HG03108 (cell line): ENCODE measurements around the gene RAMACL.

Experiments used
- ATAC-seq: cut with Tn5 transposase; IDR thresholded peaks from one replicate; pipeline ENCODE4 v1.9.1; 2021; ENCODE audit warnings: moderate library complexity; ENCODE audit not compliant: unreplicated experiment

The RAMACL gene

GRCh38 chr6:166618251-166618650, 31.8 kb upstream of the RAMACL start:
- no peak for ATAC-seq

- no peak for ATAC-seq
These were observed 30.9 kb upstream of the RAMACL start for GRCh38 chr6:166617359-166617758.

GRCh38 chr6:166616261-166617238, 30.1 kb upstream of the RAMACL start:
- ATAC-seq, result no peak

- no peak for ATAC-seq
These were observed 28.7 kb upstream of the RAMACL start for GRCh38 chr6:166615059-166615770.

- ATAC-seq, result no peak
These were observed 28.1 kb upstream of the RAMACL start for GRCh38 chr6:166614589-166614988.

GRCh38 chr6:166614171-166614583, 27.7 kb upstream of the RAMACL start:
- no peak for ATAC-seq

- ATAC-seq, result no peak
These were observed 26.5 kb upstream of the RAMACL start for GRCh38 chr6:166613027-166613426.

- no peak for ATAC-seq
These were observed 26.0 kb upstream of the RAMACL start for GRCh38 chr6:166612471-166612881.

- ATAC-seq, result no peak
These were observed 25.2 kb upstream of the RAMACL start for GRCh38 chr6:166611631-166612030.

- ATAC-seq, result no peak
These were observed 23.6 kb upstream of the RAMACL start for GRCh38 chr6:166610069-166610468.

GRCh38 chr6:166608774-166609173, 22.3 kb upstream of the RAMACL start:
- no peak for ATAC-seq

GRCh38 chr6:166605752-166606151, 19.3 kb upstream of the RAMACL start:
- no peak for ATAC-seq

- ATAC-seq, result no peak
These were observed 18.4 kb upstream of the RAMACL start for GRCh38 chr6:166604911-166605310.

GRCh38 chr6:166604328-166604727, 17.9 kb upstream of the RAMACL start:
- no peak for ATAC-seq

- no peak for ATAC-seq
These were observed 16.7 kb upstream of the RAMACL start for GRCh38 chr6:166603043-166603690.

GRCh38 chr6:166601956-166602355, 15.5 kb upstream of the RAMACL start:
- ATAC-seq, result no peak

GRCh38 chr6:166600931-166601330, 14.5 kb upstream of the RAMACL start:
- ATAC-seq, result no peak

GRCh38 chr6:166599205-166599604, 12.7 kb upstream of the RAMACL start:
- no peak for ATAC-seq

- no peak for ATAC-seq
These were observed 12.1 kb upstream of the RAMACL start for GRCh38 chr6:166598441-166599138.

GRCh38 chr6:166597711-166598440, 11.4 kb upstream of the RAMACL start:
- ATAC-seq, result no peak
